HAP-1 (cell line): ENCODE measurements around the gene PDZRN3.

Experiments used
- DNase-seq, 2 experiments: peaks; one replicate each; pipeline ENCODE4 v3.0.0-alpha.2; 2016 to 2020; ENCODE audit warnings: low spot score in 2 of 2
- H3K27me3 ChIP-seq: fragments of 250-450 bp; sonication (Bioruptor Pico); 2 replicates; pipeline ENCODE4 v1.5.1; 2020; ENCODE audit warnings: low read depth, mild to moderate bottlenecking, moderate library complexity
- H3K36me3 ChIP-seq: fragments of 250-450 bp; sonication (Bioruptor Pico); replicated peaks from 2 replicates; pipeline ENCODE4 v1.5.1; 2020; ENCODE audit warnings: mild to moderate bottlenecking
- H3K4me1 ChIP-seq: fragments of 250-450 bp; sonication (Bioruptor Pico); 2 replicates; pipeline ENCODE4 v1.5.1; 2020; ENCODE audit warnings: mild to moderate bottlenecking
- H3K4me3 ChIP-seq: fragments of 250-450 bp; sonication (Bioruptor Pico); 2 replicates; pipeline ENCODE4 v1.5.1; 2020; ENCODE audit warnings: mild to moderate bottlenecking, moderate library complexity
- H3K9me3 ChIP-seq: fragments of 250-450 bp; sonication (Bioruptor Pico); 2 replicates; pipeline ENCODE4 v1.5.1; 2020; ENCODE audit warnings: mild to moderate bottlenecking, moderate library complexity
- in situ Hi-C: fragments of 300-500 bp; cut with MboI; formaldehyde crosslinking; loops from 3 replicates; pipeline ENCODE4 v1.14.3; 2020; ENCODE audit warnings: low sequenced_read_pairs, inconsistent platforms, mixed read lengths

PDZRN3 gene

DNA sequence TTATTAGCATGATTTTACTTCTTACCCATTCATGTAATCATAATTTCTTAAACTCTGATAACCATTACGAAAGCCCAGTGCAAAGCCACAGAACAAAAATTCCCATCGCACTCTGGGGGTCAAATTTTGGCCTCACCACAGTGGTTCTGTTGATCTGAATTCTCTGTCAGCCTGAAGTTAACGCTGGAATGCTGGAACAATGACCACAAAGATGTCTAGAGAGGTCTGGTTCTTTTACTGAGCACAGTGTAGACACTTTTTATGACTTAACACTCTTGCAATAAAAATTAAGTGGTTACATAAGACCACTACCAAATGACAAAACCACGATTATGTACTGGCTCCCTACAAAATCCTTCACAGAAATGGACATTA is 94.7 kb downstream of the PDZRN3 start:
- no peaks in the 10 kb centered on the region for H3K9me3 ChIP-seq
- in situ Hi-C loops: no loop called here
- H3K27me3 ChIP-seq: no peaks in the 10 kb centered on the region
- H3K36me3 ChIP-seq: no peaks in the 10 kb centered on the region
- no peak for DNase-seq
- H3K4me3 ChIP-seq: no peak overlapping the region
- H3K4me1 ChIP-seq: no peaks in the 10 kb centered on the region

GRCh38 chr3:73529308-73530021 is 95.3 kb downstream of the PDZRN3 start:
- H3K36me3 ChIP-seq: no peaks in the 10 kb centered on the region
- no peaks in the 10 kb centered on the region for H3K9me3 ChIP-seq
- no peak overlapping the region for H3K4me3 ChIP-seq
- in situ Hi-C loops: no loop called here
- no peak for DNase-seq
- H3K4me1 ChIP-seq: no peaks in the 10 kb centered on the region
- H3K27me3 ChIP-seq: no peaks in the 10 kb centered on the region

DNA sequence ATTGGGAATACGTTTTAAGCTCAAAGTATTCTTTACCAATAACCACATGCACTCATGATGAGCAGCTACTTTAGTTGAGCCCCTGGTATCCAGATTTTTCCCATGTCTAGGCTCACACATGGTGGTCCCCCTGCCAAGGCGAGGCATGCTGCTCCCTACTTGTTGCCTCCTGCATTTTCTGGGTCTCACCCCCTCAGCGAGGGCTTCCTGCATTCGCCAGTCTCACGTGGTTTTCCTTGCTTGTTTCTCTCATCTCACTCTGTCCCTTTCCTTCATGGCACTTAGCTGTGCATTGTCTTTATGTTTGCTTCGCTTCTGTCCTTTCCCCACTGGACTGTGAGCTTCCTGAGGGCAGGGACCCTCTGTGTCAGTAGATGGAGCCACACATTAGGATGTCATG is 99.2 kb downstream of the PDZRN3 start:
- H3K4me1 ChIP-seq: no peaks in the 10 kb centered on the region
- no peak overlapping the region for H3K4me3 ChIP-seq
- in situ Hi-C loops: no loop called here
- H3K27me3 ChIP-seq: no peaks in the 10 kb centered on the region
- no peaks in the 10 kb centered on the region for H3K36me3 ChIP-seq
- DNase-seq: no peak
- no peaks in the 10 kb centered on the region for H3K9me3 ChIP-seq

- Histone ChIP-seq H3K4me3 (no peak overlapping the region), H3K27me3 (no peaks in the 10 kb centered on the region), H3K36me3 (no peaks in the 10 kb centered on the region), H3K4me1 (no peaks in the 10 kb centered on the region), H3K9me3 (no peaks in the 10 kb centered on the region)
- no peak for DNase-seq
- in situ Hi-C loops: no loop called here
These were observed 101.1 kb downstream of the PDZRN3 start for GRCh38 chr3:73523661-73524060.

DNA sequence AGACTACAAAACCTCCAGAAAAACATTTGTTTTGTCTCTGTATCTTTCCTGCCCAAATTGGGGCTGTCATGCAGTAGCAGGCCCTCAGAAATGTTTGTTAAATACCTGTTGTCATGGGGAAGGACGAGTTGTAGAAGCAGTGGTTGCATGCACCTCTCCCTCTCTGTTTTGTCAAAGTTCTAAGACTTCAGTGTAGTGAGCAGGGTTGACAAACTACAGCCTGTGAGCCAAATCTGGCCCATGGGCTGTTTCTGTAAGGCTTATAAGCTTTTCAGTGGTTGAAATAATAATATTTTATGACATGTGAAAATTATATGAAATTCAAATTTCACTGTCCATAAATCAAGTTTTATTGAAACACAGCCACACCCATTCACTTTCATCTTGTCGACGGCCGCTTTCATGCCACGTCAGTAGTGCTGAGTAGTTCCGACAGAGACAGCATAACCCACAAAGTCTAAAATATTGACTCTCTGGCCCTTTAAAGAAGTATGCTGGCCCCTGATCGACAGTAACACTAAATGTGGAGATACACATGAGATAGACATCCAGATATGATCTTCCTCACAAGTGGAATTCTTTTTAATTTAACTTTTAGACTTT is 102.9 kb downstream of the PDZRN3 start:
- Histone ChIP-seq H3K27me3 (no peaks in the 10 kb centered on the region), H3K36me3 (no peaks in the 10 kb centered on the region), H3K9me3 (no peaks in the 10 kb centered on the region), H3K4me1 (no peaks in the 10 kb centered on the region), H3K4me3 (no peak overlapping the region)
- in situ Hi-C loops: no loop called here
- no peak for DNase-seq

- Histone ChIP-seq H3K4me1 (no peaks in the 10 kb centered on the region), H3K9me3 (no peaks in the 10 kb centered on the region), H3K36me3 (no peaks in the 10 kb centered on the region), H3K27me3 (no peaks in the 10 kb centered on the region), H3K4me3 (no peak overlapping the region)
- in situ Hi-C loops: no loop called here
- no peak for DNase-seq
These were observed 103.7 kb downstream of the PDZRN3 start for GRCh38 chr3:73520931-73521461.

DNA sequence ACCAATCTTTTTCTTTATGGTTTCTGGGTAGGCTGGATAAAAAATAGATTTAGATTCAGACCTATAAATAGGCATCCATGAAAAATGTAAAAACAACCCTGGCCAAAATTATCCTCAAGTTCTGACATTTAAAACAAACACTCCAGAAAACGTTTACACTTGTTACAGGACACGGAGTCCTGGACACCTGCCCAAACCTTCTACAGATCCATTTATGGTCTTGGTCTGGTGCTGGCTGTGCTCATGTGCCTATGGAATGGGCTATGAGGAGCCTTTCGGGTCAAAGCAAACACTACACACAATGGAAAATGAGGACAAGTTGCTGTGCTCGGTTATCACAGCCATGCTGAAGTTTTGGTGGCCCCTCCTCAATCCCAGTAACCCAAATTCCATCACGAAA is 108.1 kb downstream of the PDZRN3 start:
- no peaks in the 10 kb centered on the region for H3K27me3 ChIP-seq
- in situ Hi-C loops: no loop called here
- H3K36me3 ChIP-seq: no peaks in the 10 kb centered on the region
- H3K4me3 ChIP-seq: no peak overlapping the region
- no peaks in the 10 kb centered on the region for H3K9me3 ChIP-seq
- H3K4me1 ChIP-seq: peaks cover 3% of the 10 kb centered on the region; the same call in 1 of the 2 replicates
- DNase-seq: no peak

- in situ Hi-C loops: no loop called here
- Histone ChIP-seq H3K4me1 (peaks cover 3% of the 10 kb centered on the region; the same call in 1 of the 2 replicates), H3K4me3 (no peak overlapping the region), H3K36me3 (no peaks in the 10 kb centered on the region), H3K9me3 (no peaks in the 10 kb centered on the region), H3K27me3 (no peaks in the 10 kb centered on the region)
- no peak for DNase-seq
These were observed 111.5 kb downstream of the PDZRN3 start for GRCh38 chr3:73513260-73513659.

GRCh38 chr3:73511571-73512525 is 112.9 kb downstream of the PDZRN3 start:
- in situ Hi-C loops: no loop called here
- DNase-seq: no peak
- Histone ChIP-seq H3K27me3 (no peaks in the 10 kb centered on the region), H3K4me1 (peaks cover 3% of the 10 kb centered on the region; the same call in 1 of the 2 replicates), H3K9me3 (no peaks in the 10 kb centered on the region), H3K4me3 (no peak overlapping the region), H3K36me3 (no peaks in the 10 kb centered on the region)

DNA sequence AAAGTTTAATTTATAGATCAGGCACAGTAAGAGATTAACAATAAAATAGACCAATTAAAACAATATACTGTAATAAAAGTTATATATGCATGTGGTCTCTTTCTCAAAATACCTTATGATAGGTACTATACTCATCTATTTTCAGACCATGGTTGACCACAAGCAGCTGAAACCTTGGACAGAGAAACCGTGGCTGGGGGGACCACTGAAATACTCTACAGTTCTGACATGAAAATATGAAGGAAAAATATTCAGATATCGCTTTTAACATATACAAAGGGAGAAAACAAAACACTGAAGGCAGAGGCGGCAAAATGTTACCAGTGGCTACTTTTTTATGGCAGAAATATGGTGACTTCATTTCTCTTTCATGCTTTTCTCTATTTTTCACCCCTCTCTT is 114.0 kb downstream of the PDZRN3 start:
- in situ Hi-C loops: no loop called here

DNA sequence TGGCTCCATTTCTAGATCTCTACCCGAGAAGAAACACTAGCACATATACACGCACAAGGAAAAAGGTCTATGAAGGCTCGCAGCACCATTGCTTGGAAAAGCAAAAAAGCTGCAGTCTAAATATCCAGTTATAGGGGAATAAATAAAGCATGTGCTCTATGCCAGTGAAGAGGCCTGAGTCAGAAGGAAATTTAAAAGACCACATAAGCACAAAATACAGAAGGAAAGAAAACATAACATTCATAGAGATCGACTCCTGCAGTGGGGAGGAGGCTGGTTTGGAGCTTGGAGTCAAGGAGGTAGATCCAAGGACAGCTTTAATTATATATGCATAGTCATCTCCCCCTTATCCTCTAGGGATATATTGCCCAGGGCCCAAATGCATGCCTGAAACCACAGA is 114.4 kb downstream of the PDZRN3 start:
- no peaks in the 10 kb centered on the region for H3K27me3 ChIP-seq
- DNase-seq: no peak
- H3K9me3 ChIP-seq: no peaks in the 10 kb centered on the region
- H3K4me3 ChIP-seq: no peak overlapping the region
- H3K36me3 ChIP-seq: no peaks in the 10 kb centered on the region
- H3K4me1 ChIP-seq: peaks cover 3% of the 10 kb centered on the region; the same call in 1 of the 2 replicates
- in situ Hi-C loops: no loop called here

More for the DNA sequence above, 114.0 kb downstream of the PDZRN3 start:
- no peaks in the 10 kb centered on the region for H3K27me3 ChIP-seq
- DNase-seq: no peak
- H3K4me1 ChIP-seq: peaks cover 3% of the 10 kb centered on the region; the same call in 1 of the 2 replicates
- H3K9me3 ChIP-seq: no peaks in the 10 kb centered on the region
- no peak overlapping the region for H3K4me3 ChIP-seq
- no peaks in the 10 kb centered on the region for H3K36me3 ChIP-seq

- no peak for DNase-seq
- Histone ChIP-seq H3K36me3 (no peaks in the 10 kb centered on the region), H3K9me3 (no peaks in the 10 kb centered on the region), H3K27me3 (no peaks in the 10 kb centered on the region), H3K4me1 (peaks cover 3% of the 10 kb centered on the region; the same call in 1 of the 2 replicates), H3K4me3 (no peak overlapping the region)
- in situ Hi-C loops: loop anchor here (10.0 kb wide), 1 partner anchor 335 kb away; no protein-coding TSS in a partner anchor
These were observed 114.9 kb downstream of the PDZRN3 start for GRCh38 chr3:73509816-73510215.

DNA sequence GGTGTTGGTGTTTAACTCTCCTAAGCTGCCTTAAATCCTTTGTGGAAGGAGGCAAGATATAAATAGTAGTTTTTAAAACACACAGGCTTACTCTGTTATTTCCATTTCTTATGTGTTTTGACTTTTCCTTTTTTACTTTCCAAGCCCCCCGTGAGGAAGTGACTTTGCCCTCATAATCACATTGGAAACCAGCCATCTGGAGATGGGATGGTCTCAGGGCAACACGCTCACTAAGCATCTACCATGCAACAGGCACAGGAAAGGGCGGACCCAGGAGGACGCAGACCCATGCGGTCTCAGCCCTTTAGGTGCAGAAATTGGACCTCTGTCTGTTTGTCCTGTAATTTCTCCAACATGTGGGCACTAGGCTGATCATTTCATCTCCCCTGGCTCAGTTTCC is 115.7 kb downstream of the PDZRN3 start:
- no peaks in the 10 kb centered on the region for H3K9me3 ChIP-seq
- no peaks in the 10 kb centered on the region for H3K36me3 ChIP-seq
- no peak for DNase-seq
- H3K4me1 ChIP-seq: peaks cover 3% of the 10 kb centered on the region; the same call in 1 of the 2 replicates
- no peak overlapping the region for H3K4me3 ChIP-seq
- H3K27me3 ChIP-seq: no peaks in the 10 kb centered on the region
- in situ Hi-C loops: loop anchor here (10.0 kb wide), 1 partner anchor 336 kb away; no protein-coding TSS in a partner anchor
